ENCODE measurements around the gene CD81.
"Not testable (repeated sequence)": the region's sequence is repeated elsewhere in the genome, so short reads cannot be mapped to it uniquely, and the experiment has no call there.

CD81 gene, protein sequence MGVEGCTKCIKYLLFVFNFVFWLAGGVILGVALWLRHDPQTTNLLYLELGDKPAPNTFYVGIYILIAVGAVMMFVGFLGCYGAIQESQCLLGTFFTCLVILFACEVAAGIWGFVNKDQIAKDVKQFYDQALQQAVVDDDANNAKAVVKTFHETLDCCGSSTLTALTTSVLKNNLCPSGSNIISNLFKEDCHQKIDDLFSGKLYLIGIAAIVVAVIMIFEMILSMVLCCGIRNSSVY
- 86.3 to 176 (median 149) reads per million in 4 experiments for total RNA-seq

DNA sequence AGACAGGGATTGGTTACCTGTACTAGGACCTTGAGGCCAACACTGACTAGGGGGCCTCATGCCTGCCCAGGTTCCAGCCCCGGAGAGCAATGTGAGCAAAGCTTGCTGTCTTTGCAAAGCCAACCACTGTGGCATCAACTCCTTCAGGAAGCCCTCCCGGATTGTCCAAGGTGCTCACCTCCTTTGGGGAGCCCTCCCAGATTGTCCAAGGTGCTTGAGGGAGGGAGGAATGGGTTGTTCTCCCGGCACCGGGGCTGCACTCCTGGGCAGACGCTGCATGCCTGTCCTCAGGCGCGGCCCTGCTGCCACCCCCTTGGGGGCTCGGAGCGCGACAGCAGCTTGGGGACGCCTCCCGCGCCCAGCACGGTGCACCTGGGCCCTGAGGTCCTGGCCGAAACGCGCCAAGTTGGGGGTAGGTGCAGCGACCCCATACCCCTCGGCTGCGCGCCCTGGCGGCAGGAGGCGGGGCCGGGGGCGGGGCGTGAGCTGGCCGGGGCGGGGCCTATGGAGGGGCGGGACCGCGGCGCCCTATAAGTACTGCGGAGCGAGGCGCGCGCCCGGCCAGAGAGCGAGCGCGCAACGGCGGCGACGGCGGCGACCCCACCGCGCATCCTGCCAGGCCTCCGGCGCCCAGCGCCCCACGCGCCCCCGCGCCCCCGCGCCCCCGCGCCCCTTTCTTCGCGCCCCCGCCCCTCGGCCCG is at the start of gene CD81:
TSS of gene CD81 (plus strand) at position 560 of the 701 bp plus-strand sequence. CDS start 240 bp downstream, outside the sequence.
- peak; percentile 63 for DNase-seq

DNA sequence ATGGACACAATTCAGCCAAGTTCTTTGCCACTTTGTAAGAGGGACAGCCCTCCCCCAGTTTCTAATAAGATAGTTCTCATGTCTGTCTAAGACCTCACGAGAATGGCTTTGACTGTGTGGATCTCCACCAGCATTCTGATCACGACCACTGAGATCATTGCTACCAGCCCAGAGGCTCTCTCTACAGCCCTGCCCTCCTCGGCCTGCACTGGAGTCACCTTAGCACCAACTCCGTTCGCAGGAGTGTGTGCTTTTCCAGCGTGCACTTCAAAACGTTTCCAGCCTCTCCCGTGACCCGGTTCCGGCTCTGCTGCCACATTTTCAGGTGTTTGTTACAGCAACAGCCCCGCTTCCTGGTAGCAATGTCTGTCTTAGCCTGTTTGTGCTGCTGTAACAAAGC is 49.1 kb upstream of the CD81 start:
- DNase-seq: no peak

DNA sequence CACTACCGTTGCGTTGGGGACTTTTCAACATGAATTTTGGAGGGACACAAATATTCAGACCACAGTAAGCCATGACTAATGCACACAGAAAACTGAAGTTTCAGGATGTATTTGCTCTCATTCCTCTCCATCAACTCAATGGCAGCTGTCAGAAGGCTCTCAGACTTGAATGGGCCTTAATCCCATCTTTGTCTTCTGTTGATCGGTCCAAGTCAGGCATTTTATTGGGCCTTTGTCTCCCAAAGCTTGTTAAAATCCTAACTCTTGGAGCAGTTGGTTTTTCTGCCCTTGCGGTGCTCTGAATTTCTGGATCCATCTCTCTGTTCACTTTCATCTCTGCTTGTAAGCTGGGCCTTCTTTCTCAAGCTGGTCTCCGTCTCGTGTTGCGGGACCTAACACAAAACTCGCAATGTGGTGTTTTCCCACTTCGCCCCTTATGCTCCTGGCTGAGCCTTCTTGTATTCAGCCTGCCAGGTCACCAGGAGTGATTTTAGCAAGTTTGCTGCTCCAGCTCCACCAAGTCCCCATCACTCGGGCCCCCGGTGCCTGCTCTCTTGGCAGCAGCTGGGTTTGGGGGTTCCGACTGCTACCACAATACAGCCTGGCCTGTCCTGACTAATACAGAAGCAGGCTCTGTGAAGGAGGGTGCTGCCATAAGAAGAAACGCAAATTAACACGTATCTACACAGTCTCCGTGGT is 48.3 kb upstream of the CD81 start:
- DNase-seq: no peak

DNA sequence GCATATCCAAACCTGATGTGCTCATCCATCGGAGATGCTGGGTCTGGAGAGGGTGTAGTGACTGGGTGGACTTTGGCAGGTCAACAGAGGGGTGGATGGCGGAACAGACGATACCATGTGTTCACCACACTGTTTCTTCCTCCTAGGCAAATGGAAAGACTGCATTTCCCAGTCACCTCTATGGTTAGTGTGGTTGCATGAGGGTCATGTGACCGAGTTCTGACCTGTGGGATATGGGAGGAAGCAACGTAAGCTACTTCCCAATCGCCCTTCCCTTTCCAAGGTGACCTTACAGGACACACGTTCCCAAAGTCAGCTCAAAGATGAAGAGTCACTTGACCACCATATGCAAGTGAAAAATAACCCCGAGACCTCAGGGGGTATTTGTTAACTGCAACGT is 47.6 kb upstream of the CD81 start:
- no peak for DNase-seq

DNA sequence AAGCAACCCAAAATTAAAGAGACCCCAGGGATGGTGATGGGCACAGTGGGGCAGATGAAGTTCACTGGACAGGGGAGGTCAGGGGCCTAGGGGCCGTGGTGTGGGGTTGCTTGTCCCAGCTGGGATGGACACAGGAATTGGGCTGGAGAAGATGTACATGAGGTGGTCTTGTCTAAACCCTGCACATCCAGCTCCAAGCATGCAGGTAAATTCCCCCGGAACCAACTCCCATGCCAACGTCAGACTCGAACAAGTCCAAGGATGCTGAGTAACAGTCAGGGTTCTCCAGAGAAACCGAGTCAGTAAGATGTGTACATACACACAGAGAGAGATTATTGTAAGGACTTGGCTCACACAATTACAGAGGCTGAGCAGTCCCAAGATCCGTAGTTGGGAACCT is 46.4 kb upstream of the CD81 start:
- DNase-seq: no peak

DNA sequence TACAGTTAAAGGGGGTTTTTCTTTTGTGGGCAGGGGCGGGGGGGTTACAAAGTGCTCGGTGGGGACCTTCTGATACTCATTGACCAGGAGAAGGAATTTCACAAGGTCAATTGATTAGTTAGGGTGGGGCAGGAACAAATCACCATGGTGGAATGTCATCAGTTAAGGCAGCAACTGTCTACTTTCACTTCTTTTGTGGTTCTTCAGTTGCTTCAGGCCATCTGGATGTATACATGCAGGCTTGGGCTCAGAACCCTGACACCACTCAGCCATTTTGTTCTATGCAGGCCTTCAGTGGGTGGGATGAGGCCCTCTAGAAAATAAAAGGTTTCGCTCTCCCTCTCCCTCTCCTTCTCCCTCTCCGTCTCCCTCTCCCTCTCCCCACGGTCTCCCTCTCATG is 45.7 kb upstream of the CD81 start:
- DNase-seq: no peak

DNA sequence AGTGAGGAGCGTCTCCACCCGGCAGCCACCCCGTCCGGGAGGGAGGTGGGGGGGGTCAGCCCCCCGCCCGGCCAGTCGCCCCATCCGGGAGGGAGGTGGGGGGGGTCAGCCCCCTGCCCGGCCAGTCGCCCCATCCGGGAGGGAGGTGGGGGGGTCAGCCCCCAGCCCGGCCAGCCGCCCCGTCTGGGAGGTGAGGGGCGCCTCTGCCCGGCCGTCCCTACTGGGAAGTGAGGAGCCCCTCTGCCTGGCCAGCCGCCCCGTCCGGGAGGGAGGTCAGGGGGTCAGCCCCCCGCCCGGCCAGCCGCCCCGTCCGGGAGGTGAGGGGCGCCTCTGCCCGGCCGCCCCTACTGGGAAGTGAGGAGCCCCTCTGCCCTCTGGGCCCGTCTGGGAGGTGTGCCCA is 44.5 kb upstream of the CD81 start:
- DNase-seq: not testable (repeated sequence)

DNA sequence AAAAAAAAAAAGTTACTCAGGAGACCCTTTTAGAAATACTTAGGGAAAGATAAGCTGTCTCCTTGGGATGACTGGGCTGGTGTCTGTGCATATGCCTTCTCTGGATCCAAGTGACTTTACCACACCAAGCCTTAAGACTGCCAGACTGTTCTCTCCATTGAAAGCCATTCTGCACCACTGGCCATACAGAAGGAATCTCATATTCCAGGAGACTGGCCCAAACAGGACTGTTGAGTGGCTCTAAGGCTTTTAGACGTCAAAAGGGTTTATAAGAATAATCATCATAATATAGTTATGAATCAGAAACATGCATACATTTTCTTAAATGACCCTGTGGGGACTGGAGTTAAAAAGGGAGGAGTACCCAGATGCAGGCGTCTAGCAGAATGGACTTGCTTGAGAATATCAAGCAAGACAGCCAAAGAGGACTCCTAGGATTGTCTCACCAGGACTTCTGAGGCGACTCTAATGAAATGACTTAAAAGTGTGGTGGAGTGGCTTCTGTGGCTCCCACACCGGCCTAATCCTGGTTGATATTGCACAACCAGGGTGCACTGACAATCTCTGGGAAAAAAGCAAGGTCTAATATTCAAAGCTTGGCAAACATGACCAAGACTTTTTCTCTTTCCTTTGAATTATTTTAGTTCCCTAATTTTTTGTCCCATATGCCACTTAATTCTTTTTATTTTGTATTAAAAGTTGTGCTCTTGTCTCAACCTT is 43.5 kb upstream of the CD81 start:
- DNase-seq: not testable (repeated sequence)

DNA sequence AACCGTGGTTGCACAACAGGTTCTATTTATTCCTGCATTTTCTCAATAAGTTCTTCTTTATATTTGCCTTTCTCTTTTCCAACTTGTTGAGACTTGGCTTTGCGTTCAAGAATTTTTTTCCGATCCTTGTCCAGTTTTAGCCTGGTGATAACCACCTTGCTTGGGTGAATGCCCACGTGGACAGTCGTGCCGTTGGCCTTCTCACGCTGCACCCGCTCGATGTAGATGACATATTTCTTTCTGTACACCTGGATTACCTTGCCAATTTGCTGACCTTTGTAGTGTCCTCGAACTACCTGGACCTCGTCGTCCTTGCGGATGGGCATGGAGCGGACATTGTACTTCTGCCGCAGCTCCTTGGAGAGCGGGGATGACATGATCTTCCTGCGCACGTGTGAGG is 41.8 kb upstream of the CD81 start:
- DNase-seq: not testable (repeated sequence)

DNA sequence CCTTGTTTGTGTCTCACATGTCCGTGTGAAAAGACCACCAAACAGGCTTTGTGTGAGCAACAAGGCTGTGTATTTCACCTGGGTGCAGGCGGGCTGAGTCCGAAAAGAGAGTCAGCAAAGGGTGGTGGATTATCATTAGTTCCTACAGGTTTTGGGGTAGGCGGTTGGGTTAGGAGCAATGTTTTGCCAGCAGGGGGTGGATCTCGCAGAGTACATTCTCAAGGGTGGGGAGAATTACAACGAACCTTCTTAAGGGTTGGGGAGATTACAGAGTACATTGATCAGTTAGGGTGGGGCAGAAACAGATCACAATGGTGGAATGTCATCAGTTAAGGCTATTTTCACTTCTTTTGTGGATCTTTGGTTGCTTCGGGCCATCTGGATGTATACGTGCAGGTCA is 38.4 kb upstream of the CD81 start:
- not testable (repeated sequence) for DNase-seq

DNA sequence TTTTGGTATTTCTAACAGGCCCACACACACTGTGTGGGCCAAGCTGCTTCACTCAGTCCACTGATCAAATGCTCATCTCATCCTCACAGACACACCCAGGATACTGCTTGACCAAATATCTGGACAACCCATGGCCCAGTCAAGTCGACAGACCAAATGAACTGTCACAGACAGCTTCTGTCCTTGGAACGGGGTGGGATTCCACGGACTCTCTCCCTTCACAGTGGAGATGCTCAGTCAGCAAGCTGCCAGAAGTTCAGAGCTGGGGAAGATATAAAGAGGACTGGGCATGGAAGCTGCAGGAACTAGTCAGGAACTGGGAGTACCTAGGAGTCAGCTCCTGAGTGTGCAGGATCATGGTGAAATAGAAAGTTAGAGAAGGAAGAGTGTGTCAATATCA is 34.6 kb upstream of the CD81 start:
- DNase-seq: no peak

DNA sequence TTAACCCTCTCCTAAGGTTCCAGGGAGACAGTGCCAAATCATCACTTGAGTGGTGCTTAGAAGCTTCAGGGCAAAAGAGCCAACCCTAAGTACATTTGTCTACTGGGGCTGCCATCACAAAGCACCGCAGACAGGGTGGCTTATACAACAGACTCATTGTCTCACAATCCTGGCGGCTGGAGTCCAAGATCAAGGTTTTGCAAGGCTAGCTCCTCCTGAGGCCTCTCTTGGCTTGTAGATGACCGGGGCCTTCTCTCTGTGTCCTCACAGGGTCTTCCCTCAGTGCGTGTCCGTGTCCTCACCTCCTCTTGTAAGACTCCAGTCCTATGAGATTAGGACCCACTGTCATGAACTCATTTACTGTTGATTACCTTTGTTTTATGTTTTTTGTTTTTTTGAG is 34.1 kb upstream of the CD81 start:
- no peak for DNase-seq

DNA sequence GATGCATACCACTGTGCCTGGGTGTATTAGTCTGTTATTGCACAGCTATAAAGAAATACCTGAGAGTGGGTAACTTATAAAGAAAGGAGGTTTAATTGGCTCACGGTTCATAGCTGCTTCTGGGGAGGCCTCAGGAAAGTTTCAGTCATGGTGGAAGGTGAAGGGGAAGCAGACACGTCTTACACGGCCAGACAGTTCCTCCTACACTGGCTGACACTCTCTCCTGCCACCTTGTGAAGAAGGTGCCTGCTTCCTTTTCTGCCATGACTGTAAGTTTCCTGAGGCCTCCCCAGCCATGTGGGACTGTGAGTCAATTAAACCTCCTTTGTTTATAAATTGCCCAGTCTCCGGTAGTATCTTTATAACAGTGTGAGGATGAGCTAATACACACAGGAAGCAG is 33.6 kb upstream of the CD81 start:
- DNase-seq: no peak

DNA sequence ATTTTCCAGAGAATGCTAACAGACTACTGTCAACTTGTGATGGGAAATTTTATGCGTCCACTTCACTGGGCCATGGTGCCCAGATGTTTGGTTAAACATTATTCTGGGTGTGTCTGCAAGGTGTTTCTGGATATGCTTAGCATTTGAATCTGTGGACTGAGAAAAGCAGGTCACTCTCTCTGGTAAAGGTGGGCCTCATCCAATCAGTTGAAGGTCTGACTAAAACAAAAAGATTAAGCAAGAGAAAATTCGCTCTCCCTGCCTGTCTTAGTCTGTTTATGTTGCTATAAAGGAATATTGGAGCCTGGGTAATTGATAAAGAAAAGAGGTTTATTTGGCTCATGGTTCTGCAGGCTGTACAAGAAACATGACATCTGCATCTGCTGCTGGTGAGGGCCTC is 32.1 kb upstream of the CD81 start:
- no peak for DNase-seq

DNA sequence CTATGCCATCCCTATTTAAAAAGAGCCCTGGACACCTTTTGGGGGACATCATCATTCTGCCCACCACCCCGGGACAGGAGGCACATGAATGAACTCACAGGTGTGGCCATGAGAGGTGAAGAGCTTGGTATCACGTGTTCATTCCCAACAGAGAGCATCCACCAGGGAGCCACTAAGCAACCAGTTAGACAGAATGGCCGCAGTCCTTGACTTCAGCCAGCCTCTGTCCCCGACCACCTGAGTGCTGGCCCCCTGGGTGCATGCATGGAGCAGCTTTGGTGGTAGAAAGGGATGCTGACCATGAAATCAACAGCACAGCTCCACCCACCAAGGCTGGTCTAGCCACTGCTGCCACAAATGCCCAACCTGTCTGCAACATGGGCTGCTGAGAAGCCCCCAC is 31.1 kb upstream of the CD81 start:
- no peak for DNase-seq

DNA sequence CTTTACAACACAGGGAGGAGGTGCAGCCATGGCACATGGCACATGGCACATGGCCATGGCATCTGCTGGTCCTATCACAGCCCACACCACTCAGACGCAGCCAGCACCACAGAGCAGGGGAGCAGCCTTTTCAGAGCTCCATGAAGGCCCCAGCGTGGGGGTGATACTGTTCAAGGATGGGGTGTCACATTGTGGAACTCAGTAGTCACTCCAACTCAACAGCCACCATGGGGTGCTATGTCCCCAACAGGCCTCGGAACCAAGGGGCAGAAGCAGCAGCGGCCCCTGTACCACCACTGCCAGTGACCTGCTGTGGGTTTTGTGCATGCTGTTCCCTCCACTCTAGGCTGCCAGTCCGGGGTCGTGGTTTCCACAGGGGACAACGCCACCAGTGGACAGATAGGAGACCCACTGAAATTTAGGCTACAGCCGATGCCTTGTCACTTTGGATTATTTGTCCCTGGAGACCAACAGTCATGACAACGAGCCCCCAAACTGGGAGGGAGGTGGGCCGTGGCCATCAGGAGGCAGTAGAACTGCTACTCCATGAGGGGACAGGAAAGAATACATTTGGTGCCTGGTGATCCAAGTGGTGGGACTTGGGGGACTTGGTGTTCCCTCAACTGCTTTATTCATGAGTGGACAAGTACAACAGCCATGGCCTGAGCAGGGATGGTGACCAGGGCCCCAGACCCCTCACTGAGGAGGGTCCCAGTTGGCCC is 30.4 kb upstream of the CD81 start:
- DNase-seq: no peak

DNA sequence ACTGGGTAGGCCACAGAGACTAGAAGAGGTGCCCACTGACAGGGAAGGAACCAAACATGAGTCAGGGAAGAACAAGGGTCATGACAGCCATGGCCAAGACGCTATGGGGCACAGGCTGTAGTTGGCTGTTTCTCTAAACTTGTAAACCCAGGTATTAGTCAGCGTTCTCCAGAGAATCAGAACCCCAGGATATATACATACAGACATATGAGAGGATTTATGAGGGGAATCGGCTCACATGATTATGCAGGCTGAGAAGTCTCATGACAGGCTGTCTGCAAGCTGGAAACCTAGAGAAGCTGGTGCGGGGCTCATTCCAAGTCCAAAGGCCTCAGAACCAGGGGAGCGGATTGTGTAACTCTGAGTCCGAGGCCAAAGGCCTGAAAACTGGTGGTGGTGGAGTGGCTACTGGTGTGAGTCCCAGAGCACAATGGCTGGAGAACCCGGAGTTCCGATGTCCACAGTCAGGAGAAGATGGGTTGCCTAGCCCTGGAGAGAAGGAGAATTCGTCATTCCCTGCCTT is 29.7 kb upstream of the CD81 start:
- no peak for DNase-seq

DNA sequence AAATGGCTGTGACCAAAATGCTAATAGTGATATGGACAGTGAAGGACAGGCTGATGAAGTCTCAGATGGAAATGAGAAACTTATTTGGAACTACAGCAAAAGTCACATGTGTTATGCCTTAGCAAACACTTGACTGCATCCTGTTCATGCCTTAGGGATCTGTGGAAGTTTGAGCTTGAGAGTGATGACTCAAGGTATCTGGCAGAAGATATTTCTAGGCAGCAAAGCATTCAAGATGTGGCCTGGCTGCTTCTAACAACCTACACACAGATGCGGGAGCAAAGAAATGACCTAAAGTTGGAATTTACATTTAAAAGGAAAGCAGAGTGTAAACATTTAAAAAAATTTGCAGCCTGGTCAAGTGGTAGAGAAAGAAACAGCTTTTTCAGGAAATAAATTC is 28.1 kb upstream of the CD81 start:
- no peak for DNase-seq

DNA sequence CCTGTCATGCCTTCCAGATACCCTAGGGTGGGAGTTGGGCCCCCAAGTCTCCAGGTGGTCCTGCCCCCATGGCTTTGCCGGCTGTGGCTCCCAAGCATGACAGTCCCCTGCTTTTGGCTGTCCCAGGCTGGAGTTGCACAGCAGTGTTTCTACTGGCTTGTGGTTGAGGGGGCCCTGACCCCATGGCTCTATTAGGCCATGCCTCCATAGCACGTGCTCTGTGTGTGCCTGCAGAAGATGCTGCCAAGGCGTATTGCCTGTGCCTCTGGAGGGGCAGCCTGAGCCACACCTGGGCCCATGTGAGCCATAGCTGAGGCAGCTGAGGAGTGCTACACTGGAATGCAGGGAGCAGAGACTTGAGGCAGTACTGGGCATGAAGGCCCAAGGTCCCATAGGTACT is 25.4 kb upstream of the CD81 start:
- DNase-seq: no peak

DNA sequence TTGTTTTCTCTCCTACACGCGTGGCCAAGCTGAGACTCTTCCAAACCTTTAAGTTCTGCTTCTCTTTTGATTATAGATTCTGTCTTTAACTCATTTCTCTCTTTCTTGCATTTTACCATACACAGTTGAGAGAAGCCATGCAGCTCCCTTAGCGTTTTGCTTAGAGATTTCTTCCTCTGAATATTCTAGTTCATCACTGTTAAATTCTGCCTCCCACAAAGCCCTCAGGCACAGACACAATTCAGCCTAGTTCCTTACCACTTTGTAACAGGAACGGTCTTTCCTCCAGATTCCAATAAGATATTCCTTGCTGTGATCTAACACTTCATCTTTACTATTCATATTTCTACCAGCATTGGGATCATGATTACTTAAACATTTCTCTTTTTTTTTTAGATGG is 24.7 kb upstream of the CD81 start:
- DNase-seq: no peak

DNA sequence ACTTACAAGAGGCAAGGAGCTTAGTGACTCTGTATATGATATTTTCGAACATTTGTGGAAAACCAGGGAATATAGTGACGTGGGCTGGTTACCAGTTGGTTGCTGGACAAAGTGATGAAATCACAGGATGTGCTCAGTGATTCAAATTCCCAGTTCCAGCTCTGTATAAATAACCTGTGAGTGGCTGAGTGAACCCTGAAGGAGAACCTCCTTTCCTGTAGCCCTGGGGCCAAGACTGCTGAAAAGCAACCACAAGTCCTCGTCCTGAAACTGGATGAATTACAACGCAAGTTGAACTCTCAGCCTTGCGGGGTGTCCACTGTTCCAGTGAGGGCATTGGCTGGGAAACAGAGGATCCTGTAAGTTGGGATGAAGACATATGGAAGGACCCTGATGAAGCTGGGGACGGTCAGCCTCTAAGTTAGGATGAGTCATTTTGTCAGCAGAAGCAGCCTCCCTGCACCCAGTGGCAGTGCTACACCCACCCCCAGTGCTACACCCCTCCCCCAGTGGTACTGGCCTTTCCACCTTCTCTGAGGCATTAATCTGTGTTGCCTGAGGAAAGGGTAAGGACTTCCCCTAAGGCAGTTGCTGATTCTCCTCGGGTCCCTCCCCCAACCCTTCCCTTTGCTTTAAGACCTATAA is 22.0 kb upstream of the CD81 start:
- no peak for DNase-seq

DNA sequence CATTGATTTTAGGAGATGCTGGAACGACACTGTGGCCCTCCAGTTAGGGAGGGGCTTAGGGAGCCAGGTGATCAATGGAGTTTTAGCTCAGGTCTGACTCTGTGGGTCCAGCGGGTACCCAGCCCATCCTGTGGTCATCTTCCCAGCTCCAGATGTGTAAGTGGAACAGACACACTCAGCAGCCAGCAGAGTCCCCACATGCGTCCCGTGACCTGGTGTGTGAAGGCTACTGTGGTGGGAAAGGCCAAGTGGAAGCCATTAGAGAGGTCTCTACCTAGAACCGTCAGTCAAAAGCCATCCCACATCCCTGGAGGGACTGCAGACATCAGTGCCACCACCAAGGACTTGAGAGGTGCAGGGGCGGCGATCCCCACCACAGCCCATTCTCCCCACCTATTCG is 19.9 kb upstream of the CD81 start:
- DNase-seq: no peak
